Neural crest cell (in vitro differentiated cells): ENCODE measurements around the gene DYRK2. TPM values are rescaled to one million over a fixed set of nuclear protein-coding genes. Genes with fewer than 3 reads are reported as not detected.
A peak's percentile ranks its signal among the peaks of the same experiment; 100 is the strongest.

Experiments used
- DNase-seq: peaks from one replicate; pipeline ENCODE4 v3.0.0; 2021; ENCODE audit warnings: low read depth, mixed read lengths, low spot score
- H3K27ac Mint-ChIP-seq: one replicate; pipeline ENCODE4 v1.8.0; 2021; ENCODE audit warnings: mild to moderate bottlenecking, mixed read lengths; ENCODE audit not compliant: unreplicated experiment
- H3K27me3 Mint-ChIP-seq: 2 replicates; pipeline ENCODE4 v1.8.0; 2021; ENCODE audit warnings: low read depth, mild to moderate bottlenecking, mixed read lengths
- H3K36me3 Mint-ChIP-seq: 2 replicates; pipeline ENCODE4 v1.8.0; 2021; ENCODE audit warnings: low read depth, mild to moderate bottlenecking, mixed read lengths
- H3K4me1 Mint-ChIP-seq: 2 replicates; pipeline ENCODE4 v1.8.0; 2021; ENCODE audit warnings: mixed read lengths
- H3K4me3 Mint-ChIP-seq: one replicate; pipeline ENCODE4 v1.8.0; 2021; ENCODE audit warnings: mild to moderate bottlenecking, mixed read lengths
- H3K9me3 Mint-ChIP-seq: 2 replicates; pipeline ENCODE4 v1.8.0; 2021; ENCODE audit warnings: mixed read lengths
- CTCF ChIP-seq: fragments of 200-600 bp; sonication (generic); conservative IDR thresholded peaks from 2 replicates; pipeline ENCODE4 v1.5.0; 2021; ENCODE audit warnings: antibody characterized with exemption, mild to moderate bottlenecking
- total RNA-seq: library from RNA; stranded (reverse); gene quantifications from 2 replicates; pipeline ENCODE4 v1.2.1, GENCODE V29; 2021

Gene DYRK2
- total RNA-seq, 1 donor from 2014 or later: 48.1 TPM

- H3K27me3 Mint-ChIP-seq: no peaks in the 10 kb centered on the region
- TF ChIP-seq CTCF: no peak
- no peak overlapping the region for H3K27ac Mint-ChIP-seq
- no peak overlapping the region for H3K4me3 Mint-ChIP-seq
- H3K36me3 Mint-ChIP-seq: no peaks in the 10 kb centered on the region
- H3K4me1 Mint-ChIP-seq: peaks cover 32% of the 10 kb centered on the region
- peaks cover 7% of the 10 kb centered on the region for H3K9me3 Mint-ChIP-seq
- no peak for DNase-seq
These were observed 23.5 kb upstream of the DYRK2 start for GRCh38 chr12:67625004-67625403.

DNA sequence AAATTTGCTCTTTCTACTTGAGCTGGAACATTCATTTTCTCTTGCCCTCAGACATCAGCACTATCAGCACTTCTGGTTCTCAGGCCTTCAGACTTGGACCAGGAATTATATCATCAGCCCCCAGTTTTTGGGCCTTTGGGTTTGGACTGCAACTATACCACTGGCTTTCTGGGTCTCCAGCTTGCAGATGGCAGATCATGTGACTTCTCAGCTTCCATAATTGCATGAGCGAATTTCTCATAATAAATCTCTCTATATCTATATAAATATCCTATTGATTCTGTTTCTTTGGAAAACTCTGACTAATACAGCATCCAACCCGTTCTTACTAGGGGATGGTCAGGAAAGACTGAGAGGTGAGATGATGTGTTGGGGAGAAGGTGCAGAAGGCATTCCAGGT is 22.4 kb upstream of the DYRK2 start:
- no peak for DNase-seq
- TF ChIP-seq CTCF: no peak
- no peak overlapping the region for H3K27ac Mint-ChIP-seq
- H3K4me1 Mint-ChIP-seq: peaks cover 43% of the 10 kb centered on the region
- no peak overlapping the region for H3K4me3 Mint-ChIP-seq
- H3K36me3 Mint-ChIP-seq: no peaks in the 10 kb centered on the region
- peaks cover 7% of the 10 kb centered on the region for H3K9me3 Mint-ChIP-seq
- H3K27me3 Mint-ChIP-seq: no peaks in the 10 kb centered on the region

DNA sequence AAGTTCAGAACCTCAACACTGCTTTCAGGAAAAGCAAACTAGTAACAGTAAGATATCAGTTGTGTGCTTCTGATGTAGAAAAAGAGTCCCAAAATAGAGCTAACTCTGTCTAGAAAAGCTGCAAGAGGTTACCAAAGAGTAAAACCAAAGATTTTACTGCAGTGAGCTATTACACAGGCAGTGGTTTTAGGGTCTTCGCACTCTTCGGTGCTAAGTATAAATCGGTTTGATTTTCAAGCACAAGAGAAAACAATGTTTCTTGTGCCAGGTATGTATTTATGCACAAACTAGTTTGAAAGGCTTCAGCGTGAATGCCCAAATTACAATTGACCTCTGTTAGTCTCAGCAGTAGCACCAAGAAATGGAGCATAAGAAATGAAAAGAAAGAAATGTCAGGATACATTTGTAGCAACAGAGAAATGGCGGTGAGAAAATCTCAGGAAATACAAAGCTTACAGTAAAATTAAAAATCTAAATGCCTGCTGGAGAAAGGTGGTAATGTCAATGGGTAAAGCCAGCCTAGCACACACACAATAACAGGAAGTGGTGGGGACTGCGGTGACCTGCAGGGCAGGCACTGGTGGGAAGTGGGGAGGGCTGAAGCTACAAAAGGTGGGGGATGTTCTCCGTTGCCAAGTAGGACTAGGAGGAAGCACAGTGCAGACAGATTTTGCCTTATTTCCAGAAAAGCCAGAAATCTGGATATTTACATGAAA is 18.0 kb upstream of the DYRK2 start:
- Mint-ChIP-seq H3K36me3 (no peaks in the 10 kb centered on the region), H3K9me3 (peaks cover 3% of the 10 kb centered on the region), H3K27me3 (no peaks in the 10 kb centered on the region), H3K4me1 (peaks cover 66% of the 10 kb centered on the region), H3K4me3 (peak overlapping the region; percentile 35), H3K27ac (peak overlapping the region; percentile 88)
- no peak for DNase-seq
- TF ChIP-seq CTCF: no peak

- Mint-ChIP-seq H3K4me1 (peaks cover 60% of the 10 kb centered on the region), H3K9me3 (no peaks in the 10 kb centered on the region), H3K36me3 (no peaks in the 10 kb centered on the region), H3K27me3 (no peaks in the 10 kb centered on the region), H3K4me3 (peak overlapping the region; percentile 71), H3K27ac (peak overlapping the region; percentile 55)
- TF ChIP-seq CTCF: no peak
- DNase-seq: peak; percentile 11
These were observed 16.5 kb upstream of the DYRK2 start for GRCh38 chr12:67632005-67632404.

- Mint-ChIP-seq H3K9me3 (no peaks in the 10 kb centered on the region), H3K36me3 (no peaks in the 10 kb centered on the region), H3K4me3 (no peak overlapping the region), H3K4me1 (peaks cover 58% of the 10 kb centered on the region), H3K27ac (peak overlapping the region; percentile 60), H3K27me3 (no peaks in the 10 kb centered on the region)
- TF ChIP-seq CTCF: no peak
- no peak for DNase-seq
These were observed 15.4 kb upstream of the DYRK2 start for GRCh38 chr12:67633024-67633610.
